ENCODE results near the gene TIAM2. TPM values are rescaled to one million over a fixed set of nuclear protein-coding genes. Genes with fewer than 3 reads are reported as not detected.
"Not testable (repeated sequence)": the region's sequence is repeated elsewhere in the genome, so short reads cannot be mapped to it uniquely, and the experiment has no call there.

TIAM2 gene
- total and polyA plus RNA-seq, 2 experiments from 2014 or later: 5.5 to 16.9 TPM

GRCh38 chr6:155183095-155183494 is 188.0 kb downstream of the TIAM2 start:
- TF ChIP-seq EZH2phosphoT487 (IDR thresholded peaks at IDR 0.05; ENCODE audit: low read depth, severe bottlenecking, unreplicated experiment) (no peak), EZH2 (IDR thresholded peaks at IDR 0.05; ENCODE audit: borderline replicate concordance) (no peak), CTCF (IDR thresholded peaks at IDR 0.05; ENCODE audit: poor library complexity) (no peak)
- no peak overlapping the region for H3K4me2 ChIP-seq

DNA sequence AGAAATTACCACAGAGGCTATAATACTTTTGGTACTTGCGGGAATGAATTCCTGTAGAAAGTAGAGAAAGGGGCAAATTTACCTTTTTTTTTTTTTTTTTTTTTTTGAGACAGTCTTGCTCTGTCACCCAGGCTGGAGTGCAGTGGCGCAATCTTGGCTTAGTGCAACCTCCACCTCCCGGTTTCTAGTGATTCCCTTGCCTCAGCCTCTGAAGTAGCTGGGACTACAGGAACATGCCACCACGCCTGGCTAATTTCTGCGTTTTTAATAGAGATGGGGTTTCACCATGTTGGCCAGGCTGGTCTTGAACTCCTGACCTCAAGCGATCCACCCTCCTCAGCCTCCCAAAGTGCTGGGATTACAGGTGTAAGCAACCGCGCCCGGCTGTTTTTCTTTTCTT is 189.9 kb downstream of the TIAM2 start:
- Histone ChIP-seq H3K4me1 (ENCODE audit: insufficient read depth) (peaks cover 13% of the 10 kb centered on the region), H3K27ac (peak overlapping the region; percentile 35)
- not testable (repeated sequence) for H3K4me3 ChIP-seq; H3K4me2 ChIP-seq; H3K9me2 ChIP-seq (replicated peaks; ENCODE audit: insufficient read depth); H3K27me3 ChIP-seq; H3K79me2 ChIP-seq; H2AFZ ChIP-seq; H3K9me3 ChIP-seq (ENCODE audit: low read depth); H3K36me3 ChIP-seq (replicated peaks; ENCODE audit: insufficient read depth, low read depth); DNase-seq (ENCODE audit: low spot score); H4K20me1 ChIP-seq (ENCODE audit: insufficient read depth, poor library complexity, severe bottlenecking)
- WGBS (ENCODE audit: low lambda C conversion rate, missing lambda C conversion rate): 97% methylated on average over 9 of the region's 9 CpGs

More at GRCh38 chr6:155183095-155183494, 188.0 kb downstream of the TIAM2 start:
- Histone ChIP-seq H3K36me3 (replicated peaks; ENCODE audit: insufficient read depth, low read depth) (no peaks in the 10 kb centered on the region), H3K27ac (no peak overlapping the region), H3K9me3 (ENCODE audit: low read depth) (no peaks in the 10 kb centered on the region), H3K79me2 (no peaks in the 10 kb centered on the region), H4K20me1 (ENCODE audit: insufficient read depth, poor library complexity, severe bottlenecking) (no peaks in the 10 kb centered on the region), H3K27me3 (no peaks in the 10 kb centered on the region), H2AFZ (no peak overlapping the region), H3K4me1 (ENCODE audit: insufficient read depth) (peaks cover 4% of the 10 kb centered on the region), H3K4me3 (no peak overlapping the region), H3K9me2 (replicated peaks; ENCODE audit: insufficient read depth) (no peaks in the 10 kb centered on the region)
- WGBS (ENCODE audit: low lambda C conversion rate, missing lambda C conversion rate): 72% methylated on average over 5 of the region's 5 CpGs
- DNase-seq (ENCODE audit: low spot score): no peak

DNA sequence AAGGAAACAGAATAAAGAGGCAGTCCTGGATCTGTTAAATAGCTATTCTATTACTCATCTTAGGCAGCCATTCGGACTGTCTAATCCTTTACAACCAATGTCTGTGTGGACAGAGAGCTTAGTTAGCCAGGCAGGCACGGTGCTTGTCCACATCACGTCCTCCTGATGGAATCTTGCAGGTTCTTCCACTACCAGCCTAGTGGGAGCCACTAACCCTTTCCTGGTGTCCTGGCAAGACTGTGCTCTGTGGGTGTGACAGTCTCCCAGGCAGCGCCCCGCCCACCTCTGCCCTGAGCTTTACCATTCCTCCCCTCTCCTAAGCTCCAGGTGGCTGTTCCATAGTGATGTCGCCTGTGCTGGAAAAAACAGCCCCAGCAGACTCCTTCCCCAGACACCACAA is 190.4 kb downstream of the TIAM2 start:
- no peak for TF ChIP-seq EZH2phosphoT487 (IDR thresholded peaks at IDR 0.05; ENCODE audit: low read depth, severe bottlenecking, unreplicated experiment)
- Histone ChIP-seq H3K4me1 (ENCODE audit: insufficient read depth) (peaks cover 13% of the 10 kb centered on the region), H2AFZ (no peak overlapping the region), H4K20me1 (ENCODE audit: insufficient read depth, poor library complexity, severe bottlenecking) (no peaks in the 10 kb centered on the region), H3K27me3 (no peaks in the 10 kb centered on the region), H3K36me3 (replicated peaks; ENCODE audit: insufficient read depth, low read depth) (no peaks in the 10 kb centered on the region), H3K27ac (peak overlapping the region; percentile 83), H3K4me2 (peak overlapping the region; percentile 9), H3K9me3 (ENCODE audit: low read depth) (no peaks in the 10 kb centered on the region), H3K79me2 (no peaks in the 10 kb centered on the region), H3K4me3 (no peak overlapping the region), H3K9me2 (replicated peaks; ENCODE audit: insufficient read depth) (no peaks in the 10 kb centered on the region)
- peak; percentile 79 for DNase-seq (ENCODE audit: low spot score)
- 31% methylated on average over 6 of the region's 6 CpGs for WGBS (ENCODE audit: low lambda C conversion rate, missing lambda C conversion rate)

DNA sequence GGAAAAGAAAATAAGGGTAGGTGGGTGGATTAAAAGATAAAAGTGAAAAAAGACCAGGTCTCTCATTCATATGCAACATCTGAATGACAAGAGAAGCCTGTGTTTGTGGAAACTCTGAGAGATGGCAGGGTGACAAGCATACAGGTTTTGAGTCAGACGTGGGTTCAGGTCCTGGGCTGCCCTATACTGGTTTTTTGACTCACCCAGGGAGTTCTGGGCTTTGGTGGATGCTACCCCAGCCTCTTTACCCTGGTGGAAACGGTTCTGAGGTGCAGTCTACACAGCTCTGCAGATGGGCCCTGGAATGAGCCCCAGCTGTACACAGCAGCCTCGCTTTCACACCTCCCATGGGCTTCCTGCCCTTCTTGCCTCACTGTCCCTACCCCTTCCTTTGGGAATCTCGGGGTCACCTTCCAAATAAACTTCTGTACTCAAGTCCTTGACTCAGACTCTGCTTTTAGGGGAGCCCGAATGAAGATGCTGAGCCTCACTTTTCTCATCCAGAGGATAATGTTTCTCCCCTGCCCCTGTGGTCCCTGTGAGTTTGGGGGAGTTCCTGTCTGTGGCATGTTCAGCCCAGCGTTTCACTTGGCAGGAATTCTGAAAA is 191.0 kb downstream of the TIAM2 start:
- no peak for TF ChIP-seq CTCF (IDR thresholded peaks at IDR 0.05; ENCODE audit: poor library complexity)
- TF ChIP-seq EZH2 (IDR thresholded peaks at IDR 0.05; ENCODE audit: borderline replicate concordance): no peak
- TF ChIP-seq EZH2phosphoT487 (IDR thresholded peaks at IDR 0.05; ENCODE audit: low read depth, severe bottlenecking, unreplicated experiment): no peak
- Histone ChIP-seq H4K20me1 (ENCODE audit: insufficient read depth, poor library complexity, severe bottlenecking) (no peaks in the 10 kb centered on the region), H3K27me3 (no peaks in the 10 kb centered on the region), H3K9me3 (ENCODE audit: low read depth) (no peaks in the 10 kb centered on the region), H3K79me2 (no peaks in the 10 kb centered on the region), H3K4me2 (peak overlapping the region; percentile 9), H3K27ac (peak overlapping the region; percentile 83), H3K4me3 (no peak overlapping the region), H3K4me1 (ENCODE audit: insufficient read depth) (peaks cover 13% of the 10 kb centered on the region), H2AFZ (no peak overlapping the region), H3K36me3 (replicated peaks; ENCODE audit: insufficient read depth, low read depth) (no peaks in the 10 kb centered on the region), H3K9me2 (replicated peaks; ENCODE audit: insufficient read depth) (no peaks in the 10 kb centered on the region)
- WGBS (ENCODE audit: low lambda C conversion rate, missing lambda C conversion rate): 75% methylated on average over 6 of the region's 6 CpGs
- no peak for DNase-seq (ENCODE audit: low spot score)

Data from hepatocyte (in vitro differentiated cells).